GM12801 (cell line): Measurements from ENCODE around the gene PGM5.

ENCODE experiments used
- TF ChIP-seq, protein P1 (sequence below): IDR thresholded peaks from one replicate; pipeline ENCODE4 v1.5.1; 2011; ENCODE audit warnings: control low read depth; ENCODE audit not compliant: insufficient read length; ENCODE audit errors: extremely low read depth

The PGM5 gene

DNA sequence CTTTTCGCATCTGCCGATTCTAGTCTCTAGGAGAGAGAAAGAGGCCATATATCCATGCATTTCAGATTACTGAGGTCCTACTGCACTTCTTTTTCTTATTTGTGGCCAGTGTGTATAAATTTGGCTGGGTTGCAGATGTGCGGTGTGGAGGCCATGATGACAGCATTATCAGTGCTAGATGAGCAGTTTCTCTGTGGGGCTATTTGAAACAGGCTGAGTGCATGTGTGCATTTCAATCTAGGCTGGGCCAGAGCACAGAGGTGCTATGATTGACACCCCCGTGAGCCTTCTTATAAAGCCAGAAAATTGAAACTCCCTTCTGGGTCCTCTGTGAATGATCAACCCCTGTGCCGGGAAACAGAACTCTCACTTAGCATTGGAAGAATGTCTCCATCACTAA is 114.2 kb downstream of the PGM5 start:
- TF ChIP-seq, protein P1, sequence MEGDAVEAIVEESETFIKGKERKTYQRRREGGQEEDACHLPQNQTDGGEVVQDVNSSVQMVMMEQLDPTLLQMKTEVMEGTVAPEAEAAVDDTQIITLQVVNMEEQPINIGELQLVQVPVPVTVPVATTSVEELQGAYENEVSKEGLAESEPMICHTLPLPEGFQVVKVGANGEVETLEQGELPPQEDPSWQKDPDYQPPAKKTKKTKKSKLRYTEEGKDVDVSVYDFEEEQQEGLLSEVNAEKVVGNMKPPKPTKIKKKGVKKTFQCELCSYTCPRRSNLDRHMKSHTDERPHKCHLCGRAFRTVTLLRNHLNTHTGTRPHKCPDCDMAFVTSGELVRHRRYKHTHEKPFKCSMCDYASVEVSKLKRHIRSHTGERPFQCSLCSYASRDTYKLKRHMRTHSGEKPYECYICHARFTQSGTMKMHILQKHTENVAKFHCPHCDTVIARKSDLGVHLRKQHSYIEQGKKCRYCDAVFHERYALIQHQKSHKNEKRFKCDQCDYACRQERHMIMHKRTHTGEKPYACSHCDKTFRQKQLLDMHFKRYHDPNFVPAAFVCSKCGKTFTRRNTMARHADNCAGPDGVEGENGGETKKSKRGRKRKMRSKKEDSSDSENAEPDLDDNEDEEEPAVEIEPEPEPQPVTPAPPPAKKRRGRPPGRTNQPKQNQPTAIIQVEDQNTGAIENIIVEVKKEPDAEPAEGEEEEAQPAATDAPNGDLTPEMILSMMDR = no peak

DNA sequence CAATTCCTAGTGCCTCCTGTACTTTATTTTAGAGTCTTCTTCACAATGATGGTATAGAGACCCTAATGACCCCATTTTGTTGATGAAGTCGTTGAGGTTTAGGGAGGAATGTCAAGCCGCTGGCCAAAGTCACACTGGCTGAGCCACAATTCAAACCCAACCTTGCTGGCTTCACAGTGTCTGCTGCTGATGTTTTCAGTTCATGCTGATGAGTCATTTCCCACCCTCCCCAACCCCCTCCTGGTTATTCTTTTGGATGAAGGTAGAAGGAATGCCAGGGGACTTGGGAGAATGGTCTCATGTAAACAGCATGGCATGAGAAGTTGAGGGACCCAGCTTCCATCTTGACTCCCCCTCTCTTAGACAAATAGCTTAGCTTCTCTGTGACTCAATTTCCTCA is 115.7 kb downstream of the PGM5 start:
- TF ChIP-seq, protein P1 = no peak

DNA sequence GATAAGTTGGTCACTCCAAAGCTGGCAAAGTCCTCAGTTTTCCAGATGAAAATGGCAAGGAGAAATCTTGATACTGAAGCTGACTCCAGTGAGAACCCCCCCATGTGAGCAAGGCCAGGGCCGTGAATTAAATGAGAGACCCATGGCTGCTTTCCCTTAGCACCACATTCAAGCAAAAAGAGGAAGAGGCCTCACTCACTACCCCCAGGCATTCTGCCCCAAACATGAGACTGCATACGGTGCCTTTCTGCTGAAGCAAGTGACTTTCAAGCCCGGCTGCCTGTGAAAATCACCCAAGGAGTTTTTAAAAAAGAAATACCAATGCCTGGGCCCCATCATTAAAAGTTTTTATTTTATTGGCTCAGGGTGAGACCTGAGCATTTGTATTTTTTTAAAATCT is 117.4 kb downstream of the PGM5 start:
- TF ChIP-seq, protein P1 = no peak

DNA sequence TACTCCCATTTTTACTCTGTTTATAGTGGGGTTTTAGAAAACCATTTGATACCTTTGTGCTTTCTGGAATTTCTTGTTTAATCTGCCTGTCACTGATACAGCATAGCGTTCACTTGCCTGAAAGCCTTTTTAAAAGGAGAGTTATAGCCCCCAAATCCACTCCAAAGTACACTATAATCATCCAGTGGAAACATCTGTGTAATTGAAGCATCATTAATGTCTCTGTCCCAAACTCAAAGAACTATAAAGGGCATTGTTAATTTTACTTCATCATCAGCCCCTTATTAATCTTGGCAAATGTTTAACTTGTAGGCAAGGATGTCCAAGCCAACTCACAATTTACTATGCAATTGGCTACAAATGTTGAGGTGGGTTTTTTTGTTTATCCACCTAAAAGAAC is 120.0 kb downstream of the PGM5 start:
- TF ChIP-seq, protein P1 = no peak

DNA sequence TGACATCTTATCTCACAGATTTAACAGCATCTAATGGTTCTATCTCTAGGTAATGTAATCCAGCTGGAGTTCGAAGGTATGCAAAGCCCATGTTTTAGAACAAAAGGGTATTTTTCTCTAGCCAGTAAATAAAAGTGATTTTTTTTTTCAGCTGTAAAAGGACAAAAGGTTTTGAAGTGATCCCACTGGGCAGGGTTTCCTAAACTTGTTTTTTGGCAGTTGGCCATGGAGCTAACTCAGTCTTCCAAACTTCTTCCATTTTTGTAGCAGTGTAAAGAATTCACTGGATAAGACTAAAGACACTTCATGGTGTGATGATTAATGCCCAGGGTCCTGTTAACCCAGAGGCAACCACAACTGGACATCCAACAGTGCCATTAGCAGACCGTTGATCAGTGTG is 120.4 kb downstream of the PGM5 start:
- TF ChIP-seq, protein P1 = no peak

DNA sequence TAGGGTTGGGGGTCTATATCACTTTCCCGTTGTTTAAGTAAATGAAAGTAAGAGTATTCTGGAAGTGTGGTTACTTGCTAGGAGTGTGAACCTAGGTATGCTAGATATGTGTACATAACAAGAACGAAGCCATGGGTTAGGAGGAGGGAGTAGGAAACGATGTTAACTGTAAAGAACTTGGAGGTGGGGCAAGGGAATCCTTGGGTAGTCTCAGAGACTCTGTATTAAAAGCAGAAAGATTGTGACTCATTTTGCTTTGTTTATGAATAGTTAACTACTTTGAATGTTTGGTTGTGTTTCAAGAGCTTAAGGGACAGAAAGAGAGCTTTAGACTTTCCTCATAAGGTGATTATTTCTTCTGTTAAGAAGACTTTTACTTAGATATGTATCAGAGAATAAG is 124.4 kb downstream of the PGM5 start:
- TF ChIP-seq, protein P1 = no peak

DNA sequence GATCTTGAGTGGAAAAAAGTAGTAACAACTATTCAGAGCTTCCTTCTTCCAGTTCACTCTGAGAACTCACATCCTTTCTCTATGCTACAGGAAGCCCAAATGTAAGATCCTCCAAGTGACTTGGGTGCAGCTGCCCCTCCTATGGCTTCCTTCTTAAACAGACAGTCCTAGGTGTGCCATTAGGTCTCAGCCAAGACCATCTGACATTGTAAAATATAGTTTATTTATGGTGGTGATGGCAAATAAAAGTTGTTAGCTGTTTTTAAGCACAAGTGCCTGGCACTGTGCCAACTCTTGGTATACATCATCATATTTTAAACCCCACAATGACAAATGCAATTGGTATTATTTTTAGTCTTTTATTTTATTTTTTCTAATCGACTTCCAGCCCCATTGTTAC is 126.1 kb downstream of the PGM5 start:
- TF ChIP-seq, protein P1 = no peak

DNA sequence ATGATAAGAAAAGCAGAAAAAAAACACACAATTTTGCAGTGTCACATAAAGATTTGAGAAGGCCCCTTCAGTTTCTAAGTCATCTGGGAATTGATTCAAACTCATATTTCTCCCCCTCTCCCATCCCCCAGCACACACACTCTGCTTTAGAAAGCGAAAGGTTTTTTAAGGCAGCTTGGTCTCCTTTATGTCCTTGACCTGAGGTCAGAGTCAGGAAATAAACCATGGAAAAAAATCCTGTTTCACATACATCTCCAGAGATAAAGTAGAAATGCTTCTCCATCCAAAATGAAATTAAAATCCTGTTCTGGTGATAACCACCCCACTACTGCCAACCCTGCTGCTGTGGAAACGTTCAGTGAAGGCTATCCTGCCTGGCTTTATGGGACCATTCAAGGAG is 131.7 kb downstream of the PGM5 start:
- TF ChIP-seq, protein P1 = no peak
